Fibroblast of villous mesenchyme (primary cell): Measurements from ENCODE around the gene KBTBD4. TPM values are rescaled to one million over a fixed set of nuclear protein-coding genes. Genes with fewer than 3 reads are reported as not detected.
"Not testable (repeated sequence)": the region's sequence is repeated elsewhere in the genome, so short reads cannot be mapped to it uniquely, and the experiment has no call there.

Experiments
- DNase-seq: peaks from one replicate; pipeline ENCODE4 v3.0.0-alpha.2; 2010; ENCODE audit warnings: low read depth
- H3K4me3 ChIP-seq: 2 replicates; pipeline ENCODE4 v1.5.1; 2011; ENCODE audit warnings: low read depth, mild to moderate bottlenecking, low read length
- total RNA-seq: library from RNA; depleted of rRNA; stranded (reverse); fragments of >200 nt; gene quantifications from 2 replicates; pipeline ENCODE4 v1.2.3, GENCODE V29; 2012
- TF ChIP-seq, protein P1 (sequence below): IDR thresholded peaks from 2 replicates; pipeline ENCODE4 v1.5.1; 2012; ENCODE audit warnings: low read depth, mild to moderate bottlenecking, low read length; ENCODE audit not compliant: insufficient read depth

KBTBD4 gene
- total RNA-seq, 1 donor, result 24.2 TPM

DNA sequence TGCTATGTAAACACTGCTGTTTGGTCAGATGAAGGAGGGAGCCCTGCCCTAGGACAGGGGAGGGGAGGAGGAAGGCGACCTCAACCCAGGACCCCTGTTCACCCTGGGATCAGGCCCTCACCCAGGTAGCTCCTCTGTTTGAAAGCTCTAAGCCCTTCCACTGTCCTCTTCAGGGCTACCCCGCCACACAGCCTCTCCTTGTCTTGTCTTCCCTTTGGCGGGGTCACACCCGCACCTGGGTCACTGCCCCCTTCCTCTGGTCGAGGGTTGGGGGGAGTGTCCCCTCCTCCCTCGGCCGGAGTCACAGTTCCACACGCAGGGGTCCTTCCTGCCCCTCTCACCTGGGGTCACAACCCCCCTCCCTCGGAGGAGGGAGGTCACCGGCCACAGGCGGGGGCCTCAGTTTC is 13.8 kb downstream of the KBTBD4 start:
- TF ChIP-seq, protein P1, sequence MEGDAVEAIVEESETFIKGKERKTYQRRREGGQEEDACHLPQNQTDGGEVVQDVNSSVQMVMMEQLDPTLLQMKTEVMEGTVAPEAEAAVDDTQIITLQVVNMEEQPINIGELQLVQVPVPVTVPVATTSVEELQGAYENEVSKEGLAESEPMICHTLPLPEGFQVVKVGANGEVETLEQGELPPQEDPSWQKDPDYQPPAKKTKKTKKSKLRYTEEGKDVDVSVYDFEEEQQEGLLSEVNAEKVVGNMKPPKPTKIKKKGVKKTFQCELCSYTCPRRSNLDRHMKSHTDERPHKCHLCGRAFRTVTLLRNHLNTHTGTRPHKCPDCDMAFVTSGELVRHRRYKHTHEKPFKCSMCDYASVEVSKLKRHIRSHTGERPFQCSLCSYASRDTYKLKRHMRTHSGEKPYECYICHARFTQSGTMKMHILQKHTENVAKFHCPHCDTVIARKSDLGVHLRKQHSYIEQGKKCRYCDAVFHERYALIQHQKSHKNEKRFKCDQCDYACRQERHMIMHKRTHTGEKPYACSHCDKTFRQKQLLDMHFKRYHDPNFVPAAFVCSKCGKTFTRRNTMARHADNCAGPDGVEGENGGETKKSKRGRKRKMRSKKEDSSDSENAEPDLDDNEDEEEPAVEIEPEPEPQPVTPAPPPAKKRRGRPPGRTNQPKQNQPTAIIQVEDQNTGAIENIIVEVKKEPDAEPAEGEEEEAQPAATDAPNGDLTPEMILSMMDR, result no peak
- peak overlapping the region; percentile 87 for H3K4me3 ChIP-seq
- no peak for DNase-seq

GRCh38 chr11:47564366-47564765 is 14.4 kb downstream of the KBTBD4 start:
- not testable (repeated sequence) for DNase-seq, H3K4me3 ChIP-seq

DNA sequence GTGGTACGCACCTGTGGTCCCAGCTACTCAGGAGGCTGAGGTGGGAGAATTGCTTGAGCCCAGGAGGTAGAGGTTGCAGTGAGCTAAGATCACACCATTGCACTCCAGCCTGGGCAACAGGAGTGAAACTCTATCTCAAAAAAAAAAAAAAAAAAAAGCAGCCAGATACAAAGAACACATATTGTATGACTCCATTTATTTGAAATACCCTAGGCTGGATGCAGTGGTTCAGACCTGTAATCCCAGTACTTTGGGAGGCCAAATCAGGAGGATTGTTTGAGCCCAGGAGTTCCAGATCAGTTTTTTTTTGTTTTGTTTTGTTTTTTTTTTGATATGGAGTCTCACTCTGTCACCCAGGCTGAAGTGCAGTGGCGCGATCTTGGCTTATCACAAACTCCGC is 16.4 kb downstream of the KBTBD4 start:
- DNase-seq, result not testable (repeated sequence)

GRCh38 chr11:47560426-47560825 is 18.3 kb downstream of the KBTBD4 start:
- peak; percentile 23 for DNase-seq
- no peak overlapping the region for H3K4me3 ChIP-seq
- TF ChIP-seq, protein P1, result no peak

More for the DNA sequence above, 16.4 kb downstream of the KBTBD4 start:
- not testable (repeated sequence) for H3K4me3 ChIP-seq

DNA sequence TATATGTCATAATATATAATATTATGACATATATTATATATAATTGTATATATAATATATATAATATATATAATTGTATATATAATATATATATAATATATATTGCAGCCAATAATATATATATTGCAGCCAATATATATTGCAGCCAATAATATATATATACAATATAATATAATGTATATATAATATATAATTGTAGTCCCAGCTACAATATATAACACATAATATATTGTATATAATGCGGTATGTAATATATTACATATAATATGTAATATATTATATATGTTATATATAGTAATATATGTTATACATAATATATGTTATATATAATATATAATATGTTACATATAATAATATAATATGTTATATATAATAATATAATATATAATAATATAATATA is 20.1 kb downstream of the KBTBD4 start:
- TF ChIP-seq, protein P1, result no peak
- no peak overlapping the region for H3K4me3 ChIP-seq
- DNase-seq, result no peak

DNA sequence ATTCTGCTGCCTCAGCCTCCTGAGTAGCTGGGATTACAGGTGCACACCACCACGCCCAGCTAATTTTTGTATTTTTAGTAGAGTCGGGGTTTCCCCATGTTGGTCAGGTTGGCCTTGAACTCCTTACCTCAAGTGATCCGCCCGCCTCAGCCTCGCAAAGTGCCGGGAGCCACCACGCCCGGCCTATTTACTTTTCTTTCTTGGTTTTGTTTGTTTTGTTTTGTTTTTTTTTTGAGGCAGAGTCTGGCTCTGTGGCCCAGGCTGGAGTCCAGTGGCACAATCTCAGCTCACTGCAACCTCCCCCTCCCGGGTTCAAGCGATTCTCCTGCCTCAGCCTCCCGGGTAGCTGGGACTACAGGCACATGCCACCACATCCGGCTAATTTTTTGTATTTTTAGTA is 21.8 kb downstream of the KBTBD4 start:
- not testable (repeated sequence) for DNase-seq, H3K4me3 ChIP-seq

GRCh38 chr11:47553406-47553743 is 25.4 kb downstream of the KBTBD4 start:
- peak overlapping the region; percentile 54 for H3K4me3 ChIP-seq
- TF ChIP-seq, protein P1, result no peak
- DNase-seq, result no peak

GRCh38 chr11:47552566-47553405 is 26.0 kb downstream of the KBTBD4 start, which contains the start of gene CELF1:
CELF1 (minus strand) TSS chr11:47553132; CDS start chr11:47499523, 53,609 bp downstream.
- TF ChIP-seq, protein P1, result peak; percentile 65
- DNase-seq, result peak; percentile 87
- peak within 1 kb of the TSS; percentile 95 for H3K4me3 ChIP-seq
